Measurements from ENCODE around the gene KLHL2. TPM values are rescaled to one million over a fixed set of nuclear protein-coding genes. Genes with fewer than 3 reads are reported as not detected.
"Not testable (repeated sequence)": the region's sequence is repeated elsewhere in the genome, so short reads cannot be mapped to it uniquely, and the experiment has no call there.

Gene KLHL2
- total and polyA plus RNA-seq, 4 experiments from 2014 or later = 2.1 to 19.3 (median 13.3) TPM

GRCh38 chr4:165331823-165332222 lies 124.5 kb downstream of the KLHL2 start:
- Mint-ChIP-seq H3K36me3 (peaks cover 8 to 39% of the 10 kb centered on the region in 2 donors), H3K9me3 (no peaks in the 10 kb centered on the region), H3K27me3 (no peaks in the 10 kb centered on the region), H3K27ac (peak overlapping the region in 4 of 7 donors; percentile 5 to 74 (median 22)), H3K4me3 (peak overlapping the region in 2 of 8 donors; percentile 11 to 29), H3K4me1 (peaks cover 22 to 40% (median 30%) of the 10 kb centered on the region in 4 donors)
- DNase-seq = no peak
- H3K4me1 ChIP-seq (ENCODE audit: insufficient read depth, low read length) = peaks cover 46% of the 10 kb centered on the region
- H3K27ac ChIP-seq (ENCODE audit: low read depth, low read length) = no peak overlapping the region
- H3K4me3 ChIP-seq (ENCODE audit: low read length in 2 of 2) = no peak overlapping the region
- peaks cover 9% of the 10 kb centered on the region for H3K36me3 ChIP-seq (ENCODE audit: insufficient read depth, low read length)
- ChIA-PET CTCF (ENCODE audit: partially characterized antibody) (interaction anchor here (1.5 kb wide), 1 partner anchor 201 kb away, joined by 4 read pairs; no protein-coding TSS in a partner anchor), POLR2A (ENCODE audit: partially characterized antibody) (no interaction called here)
- no peaks in the 10 kb centered on the region for H3K9me3 ChIP-seq (ENCODE audit: control insufficient read depth in 1 of 2, low read length in 2 of 2)
- H3K27me3 ChIP-seq (ENCODE audit: insufficient read depth, low read length) = no peaks in the 10 kb centered on the region
- intact Hi-C loops (cut with micrococcal nuclease) = no loop called here

- H3K36me3 Mint-ChIP-seq = peaks cover 8 to 46% of the 10 kb centered on the region in 2 donors
- no peaks in the 10 kb centered on the region for H3K9me3 Mint-ChIP-seq
- CTCF ChIA-PET (ENCODE audit: partially characterized antibody) = interaction anchor here (1.4 to 2.9 kb wide), 3 partner anchors 19 to 219 kb away, joined by 4 to 13 read pairs (median 4); partner anchors contain the start of gene TMEM192
- Histone ChIP-seq H3K27me3 (ENCODE audit: insufficient read depth, low read length) (no peaks in the 10 kb centered on the region), H3K4me3 (ENCODE audit: low read length in 2 of 2) (no peak overlapping the region), H3K27ac (ENCODE audit: low read depth, low read length) (no peak overlapping the region), H3K9me3 (ENCODE audit: control insufficient read depth in 1 of 2, low read length in 2 of 2) (no peaks in the 10 kb centered on the region), H3K4me1 (ENCODE audit: insufficient read depth, low read length) (peaks cover 46% of the 10 kb centered on the region), H3K36me3 (ENCODE audit: insufficient read depth, low read length) (peaks cover 9% of the 10 kb centered on the region)
- no peak for DNase-seq
- intact Hi-C loops (cut with micrococcal nuclease) = no loop called here
- peaks cover 24 to 40% (median 30%) of the 10 kb centered on the region in 4 donors for H3K4me1 Mint-ChIP-seq
- no peaks in the 10 kb centered on the region for H3K27me3 Mint-ChIP-seq
- H3K4me3 Mint-ChIP-seq = no peak overlapping the region
- POLR2A ChIA-PET (ENCODE audit: partially characterized antibody) = no interaction called here
- peak overlapping the region in 4 of 7 donors; percentile 6 to 74 (median 34) for H3K27ac Mint-ChIP-seq
Measured at GRCh38 chr4:165332502-165332901, 125.1 kb downstream of the KLHL2 start.

DNA sequence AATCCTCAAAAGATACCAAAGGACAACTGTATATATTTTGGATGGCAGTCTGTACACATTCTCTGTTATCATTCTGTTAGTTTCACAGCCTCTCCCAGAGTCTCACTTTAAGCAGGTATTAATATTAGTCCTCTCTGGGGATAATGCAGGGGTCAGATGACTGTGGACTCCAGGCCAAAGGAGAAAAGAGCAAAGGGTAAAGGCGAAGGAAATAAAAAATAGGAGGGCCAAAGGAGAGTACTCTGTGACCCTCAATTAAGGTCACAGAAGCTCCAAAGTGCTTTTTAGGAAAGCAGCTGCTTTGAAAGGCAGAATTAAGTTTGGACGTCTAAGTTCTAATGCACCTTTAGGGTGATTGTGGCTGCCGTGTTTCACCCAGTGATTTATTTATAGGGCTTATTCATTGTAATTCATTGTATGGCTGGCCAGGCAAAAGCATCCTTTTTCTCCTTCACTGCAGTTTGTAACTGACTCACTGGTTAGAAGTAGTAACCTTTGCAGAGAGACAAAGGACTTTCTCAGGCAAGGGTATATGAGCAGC lies 127.9 kb downstream of the KLHL2 start:
- H3K9me3 Mint-ChIP-seq = no peaks in the 10 kb centered on the region
- peaks cover 20% of the 10 kb centered on the region for H3K36me3 ChIP-seq (ENCODE audit: insufficient read depth, low read length)
- intact Hi-C loops (cut with micrococcal nuclease) = no loop called here
- ChIA-PET POLR2A (ENCODE audit: partially characterized antibody) (interaction anchor here (0.6 kb wide), 1 partner anchor 16 kb away, joined by 3 read pairs; no protein-coding TSS in a partner anchor), CTCF (ENCODE audit: partially characterized antibody) (interaction anchor here (1.6 to 2.9 kb wide), 2 partner anchors 8 to 222 kb away, joined by 3 to 13 read pairs; partner anchors contain the start of gene TMEM192)
- no peaks in the 10 kb centered on the region for H3K27me3 ChIP-seq (ENCODE audit: insufficient read depth, low read length)
- H3K27ac Mint-ChIP-seq = peak overlapping the region in 4 of 7 donors; percentile 57 to 65 (median 60)
- DNase-seq = no peak
- peaks cover 8 to 64% of the 10 kb centered on the region in 2 donors for H3K36me3 Mint-ChIP-seq
- H3K9me3 ChIP-seq (ENCODE audit: control insufficient read depth in 1 of 2, low read length in 2 of 2) = no peaks in the 10 kb centered on the region
- H3K27me3 Mint-ChIP-seq = no peaks in the 10 kb centered on the region
- peaks cover 23 to 39% (median 27%) of the 10 kb centered on the region in 4 donors for H3K4me1 Mint-ChIP-seq
- H3K27ac ChIP-seq (ENCODE audit: low read depth, low read length) = no peak overlapping the region
- H3K4me1 ChIP-seq (ENCODE audit: insufficient read depth, low read length) = peaks cover 23% of the 10 kb centered on the region
- no peak overlapping the region for H3K4me3 Mint-ChIP-seq
- H3K4me3 ChIP-seq (ENCODE audit: low read length in 2 of 2) = no peak overlapping the region

DNA sequence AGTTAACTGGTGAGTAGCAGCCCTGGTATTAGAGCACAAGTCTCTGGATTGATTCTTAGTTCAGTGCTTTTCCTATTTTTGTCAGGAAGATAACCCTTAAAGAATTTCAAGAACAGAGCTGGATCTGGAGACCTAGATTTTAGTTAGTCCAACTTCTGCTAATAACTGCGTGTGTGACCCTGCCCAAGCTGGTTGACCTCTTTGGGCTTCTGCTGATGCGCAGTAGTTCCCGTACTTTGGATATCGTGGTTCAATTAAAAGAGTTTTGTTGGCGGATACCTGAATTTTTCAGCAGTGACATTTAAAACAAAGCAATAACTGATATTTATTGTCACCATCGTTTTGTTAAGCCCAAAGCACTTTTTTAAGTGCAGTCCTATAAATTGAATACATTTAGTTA lies 129.4 kb downstream of the KLHL2 start:
- peaks cover 14 to 24% (median 15%) of the 10 kb centered on the region in 4 donors for H3K4me1 Mint-ChIP-seq
- H3K36me3 Mint-ChIP-seq = peaks cover 8 to 67% of the 10 kb centered on the region in 2 donors
- H3K27me3 Mint-ChIP-seq = no peaks in the 10 kb centered on the region
- intact Hi-C loops (cut with micrococcal nuclease) = no loop called here
- no peak overlapping the region for H3K27ac ChIP-seq (ENCODE audit: low read depth, low read length)
- CTCF ChIA-PET (ENCODE audit: partially characterized antibody) = no interaction called here
- H3K9me3 ChIP-seq (ENCODE audit: control insufficient read depth in 1 of 2, low read length in 2 of 2) = no peaks in the 10 kb centered on the region
- no peak overlapping the region for H3K4me3 Mint-ChIP-seq
- H3K27me3 ChIP-seq (ENCODE audit: insufficient read depth, low read length) = no peaks in the 10 kb centered on the region
- DNase-seq = no peak
- peaks cover 9% of the 10 kb centered on the region for H3K4me1 ChIP-seq (ENCODE audit: insufficient read depth, low read length)
- no peak overlapping the region for H3K4me3 ChIP-seq (ENCODE audit: low read length in 2 of 2)
- no peak overlapping the region for H3K27ac Mint-ChIP-seq
- POLR2A ChIA-PET (ENCODE audit: partially characterized antibody) = no interaction called here
- no peaks in the 10 kb centered on the region for H3K9me3 Mint-ChIP-seq
- H3K36me3 ChIP-seq (ENCODE audit: insufficient read depth, low read length) = peaks cover 20% of the 10 kb centered on the region

GRCh38 chr4:165342340-165342739 lies 135.0 kb downstream of the KLHL2 start:
- POLR2A ChIA-PET (ENCODE audit: partially characterized antibody) = interaction anchor here (1.3 kb wide), 2 partner anchors 9 to 211 kb away, joined by 3 read pairs; no protein-coding TSS in a partner anchor
- not testable (repeated sequence) for H3K27ac ChIP-seq (ENCODE audit: low read depth, low read length); H3K4me3 ChIP-seq (ENCODE audit: low read length in 2 of 2); H3K4me1 Mint-ChIP-seq; H3K9me3 ChIP-seq (ENCODE audit: control insufficient read depth in 1 of 2, low read length in 2 of 2); DNase-seq; H3K4me1 ChIP-seq (ENCODE audit: insufficient read depth, low read length); H3K9me3 Mint-ChIP-seq; H3K4me3 Mint-ChIP-seq; H3K27me3 ChIP-seq (ENCODE audit: insufficient read depth, low read length); H3K27me3 Mint-ChIP-seq; H3K27ac Mint-ChIP-seq
- peaks cover 0 to 40% of the 10 kb centered on the region in 2 donors for H3K36me3 Mint-ChIP-seq
- CTCF ChIA-PET (ENCODE audit: partially characterized antibody) = interaction anchor here (0.7 to 6.9 kb wide), 5 partner anchors 12 to 220 kb away, joined by 3 to 66 read pairs (median 4); no protein-coding TSS in a partner anchor
- intact Hi-C loops (cut with micrococcal nuclease) = loop anchor here (10.0 kb wide), 1 partner anchor 122 kb away; no protein-coding TSS in a partner anchor
- peaks cover 11% of the 10 kb centered on the region for H3K36me3 ChIP-seq (ENCODE audit: insufficient read depth, low read length)

GRCh38 chr4:165343353-165344191 lies 136.2 kb downstream of the KLHL2 start:
- no peaks in the 10 kb centered on the region for H3K4me1 ChIP-seq (ENCODE audit: insufficient read depth, low read length)
- Mint-ChIP-seq H3K36me3 (peaks cover 0 to 33% of the 10 kb centered on the region in 2 donors), H3K4me3 (no peak overlapping the region), H3K27ac (no peak overlapping the region), H3K9me3 (no peaks in the 10 kb centered on the region), H3K4me1 (no peaks in the 10 kb centered on the region), H3K27me3 (no peaks in the 10 kb centered on the region)
- H3K9me3 ChIP-seq (ENCODE audit: control insufficient read depth in 1 of 2, low read length in 2 of 2) = no peaks in the 10 kb centered on the region
- peak in 1 of 5 donors; percentile 3 for DNase-seq
- ChIA-PET CTCF (ENCODE audit: partially characterized antibody) (interaction anchor here (0.7 to 6.9 kb wide), 8 partner anchors 9 to 230 kb away, joined by 3 to 66 read pairs (median 4); partner anchors contain the start of gene TMEM192), POLR2A (ENCODE audit: partially characterized antibody) (interaction anchor here (0.8 to 1.3 kb wide), 3 partner anchors 10 to 212 kb away, joined by 3 read pairs; no protein-coding TSS in a partner anchor)
- no peak overlapping the region for H3K4me3 ChIP-seq (ENCODE audit: low read length in 2 of 2)
- peaks cover 11% of the 10 kb centered on the region for H3K36me3 ChIP-seq (ENCODE audit: insufficient read depth, low read length)
- no peaks in the 10 kb centered on the region for H3K27me3 ChIP-seq (ENCODE audit: insufficient read depth, low read length)
- no peak overlapping the region for H3K27ac ChIP-seq (ENCODE audit: low read depth, low read length)
- intact Hi-C loops (cut with micrococcal nuclease) = loop anchor here (1.0 to 10.0 kb wide), 2 partner anchors 121 to 212 kb away; no protein-coding TSS in a partner anchor

Measured in CD4-positive, alpha-beta memory T cell (primary cell).